Measurements from ENCODE around the gene ELOA. TPM values are rescaled to one million over a fixed set of nuclear protein-coding genes. Genes with fewer than 3 reads are reported as not detected.

Gene ELOA
- total and polyA plus RNA-seq, 2 of the 13 experiments (the other 11 are each of a cell fraction or from before 2014, with no cell fraction given): 14.2 to 28.5 TPM

DNA sequence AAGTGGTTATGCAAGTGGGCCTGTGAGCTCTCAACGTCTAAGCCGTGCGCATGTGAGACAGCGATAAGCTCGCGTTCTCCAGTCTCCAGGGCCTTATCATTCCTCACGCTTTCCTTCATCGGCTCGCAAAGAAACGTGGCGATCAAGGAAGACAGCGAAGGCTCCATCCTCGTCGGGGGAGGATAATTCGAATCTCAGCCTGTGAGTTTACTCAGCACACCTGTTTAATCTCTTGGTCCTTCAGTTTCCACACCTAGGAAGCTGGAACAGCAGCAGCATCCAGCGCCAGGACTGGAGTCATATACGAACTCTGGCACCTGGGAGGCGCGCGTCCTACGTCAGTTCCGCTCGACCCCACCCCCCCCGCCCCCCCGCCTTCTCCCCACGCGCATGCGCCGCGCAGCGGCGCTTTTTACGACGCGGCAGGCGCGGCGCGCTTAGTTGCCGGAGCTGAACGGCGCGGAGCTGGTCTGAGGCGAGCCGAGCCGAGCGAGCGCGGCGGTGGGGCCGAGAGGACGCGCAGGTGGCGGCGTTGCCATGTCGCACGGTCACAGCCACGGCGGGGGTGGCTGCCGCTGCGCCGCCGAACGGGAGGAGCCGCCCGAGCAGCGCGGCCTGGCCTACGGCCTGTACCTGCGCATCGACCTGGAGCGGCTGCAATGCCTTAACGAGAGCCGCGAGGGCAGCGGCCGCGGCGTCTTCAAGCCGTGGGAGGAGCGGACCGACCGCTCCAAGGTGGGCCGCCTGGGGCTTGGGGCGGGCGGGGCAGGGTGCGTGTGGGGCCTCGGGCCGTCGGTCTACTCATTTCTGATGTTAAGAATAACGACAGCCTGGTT, 34.9 kb downstream of the ELOA start, which contains the start of gene PITHD1 (continued):
- TF ChIP-seq TGIF2 (CRISPR knock-in tag; IDR thresholded peaks at IDR 0.05) (peak; percentile 56; the same call in 1 of the 2 replicates), GTF2F1 (IDR thresholded peaks at IDR 0.05; ENCODE audit: low read length) (no peak), MAZ (IDR thresholded peaks at IDR 0.05; ENCODE audit: borderline replicate concordance, low read depth, low read length) (no peak), MAZ (CRISPR knock-in tag; IDR thresholded peaks at IDR 0.05; ENCODE audit: low read depth) (peak; percentile 80), ZSCAN22 (CRISPR knock-in tag; IDR thresholded peaks at IDR 0.05) (no peak), ZNF484 (CRISPR knock-in tag; IDR thresholded peaks at IDR 0.05; ENCODE audit: borderline replicate concordance, low read depth) (no peak), MBNL3 (CRISPR knock-in tag; conservative IDR thresholded peaks at IDR 0.05) (no peak), POLR2AphosphoS5 (IDR thresholded peaks at IDR 0.05; ENCODE audit: low read depth, low read length) (peak; percentile 97), RBM39 (IDR thresholded peaks at IDR 0.05; ENCODE audit: low read depth, low read length, poor library complexity, severe bottlenecking) (no peak), HOXD1 (CRISPR knock-in tag; IDR thresholded peaks at IDR 0.05) (peak; percentile 25; the same call in 1 of the 2 replicates), SRF (IDR thresholded peaks at IDR 0.05; ENCODE audit: low read depth, low read length) (no peak), ZFP36L1 (CRISPR knock-in tag; IDR thresholded peaks at IDR 0.05) (peak; percentile 79), ELF4 (CRISPR knock-in tag; IDR thresholded peaks at IDR 0.05; ENCODE audit: borderline replicate concordance) (no peak), MAFG (CRISPR knock-in tag; IDR thresholded peaks at IDR 0.05) (no peak), SRSF4 (IDR thresholded peaks at IDR 0.05; ENCODE audit: low read depth, low read length, poor library complexity, severe bottlenecking) (no peak)
- TF ChIP-seq, protein P1, sequence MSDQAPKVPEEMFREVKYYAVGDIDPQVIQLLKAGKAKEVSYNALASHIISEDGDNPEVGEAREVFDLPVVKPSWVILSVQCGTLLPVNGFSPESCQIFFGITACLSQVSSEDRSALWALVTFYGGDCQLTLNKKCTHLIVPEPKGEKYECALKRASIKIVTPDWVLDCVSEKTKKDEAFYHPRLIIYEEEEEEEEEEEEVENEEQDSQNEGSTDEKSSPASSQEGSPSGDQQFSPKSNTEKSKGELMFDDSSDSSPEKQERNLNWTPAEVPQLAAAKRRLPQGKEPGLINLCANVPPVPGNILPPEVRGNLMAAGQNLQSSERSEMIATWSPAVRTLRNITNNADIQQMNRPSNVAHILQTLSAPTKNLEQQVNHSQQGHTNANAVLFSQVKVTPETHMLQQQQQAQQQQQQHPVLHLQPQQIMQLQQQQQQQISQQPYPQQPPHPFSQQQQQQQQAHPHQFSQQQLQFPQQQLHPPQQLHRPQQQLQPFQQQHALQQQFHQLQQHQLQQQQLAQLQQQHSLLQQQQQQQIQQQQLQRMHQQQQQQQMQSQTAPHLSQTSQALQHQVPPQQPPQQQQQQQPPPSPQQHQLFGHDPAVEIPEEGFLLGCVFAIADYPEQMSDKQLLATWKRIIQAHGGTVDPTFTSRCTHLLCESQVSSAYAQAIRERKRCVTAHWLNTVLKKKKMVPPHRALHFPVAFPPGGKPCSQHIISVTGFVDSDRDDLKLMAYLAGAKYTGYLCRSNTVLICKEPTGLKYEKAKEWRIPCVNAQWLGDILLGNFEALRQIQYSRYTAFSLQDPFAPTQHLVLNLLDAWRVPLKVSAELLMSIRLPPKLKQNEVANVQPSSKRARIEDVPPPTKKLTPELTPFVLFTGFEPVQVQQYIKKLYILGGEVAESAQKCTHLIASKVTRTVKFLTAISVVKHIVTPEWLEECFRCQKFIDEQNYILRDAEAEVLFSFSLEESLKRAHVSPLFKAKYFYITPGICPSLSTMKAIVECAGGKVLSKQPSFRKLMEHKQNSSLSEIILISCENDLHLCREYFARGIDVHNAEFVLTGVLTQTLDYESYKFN (CRISPR knock-in tag; conservative IDR thresholded peaks at IDR 0.05): no peak
- TF ChIP-seq, protein P2, sequence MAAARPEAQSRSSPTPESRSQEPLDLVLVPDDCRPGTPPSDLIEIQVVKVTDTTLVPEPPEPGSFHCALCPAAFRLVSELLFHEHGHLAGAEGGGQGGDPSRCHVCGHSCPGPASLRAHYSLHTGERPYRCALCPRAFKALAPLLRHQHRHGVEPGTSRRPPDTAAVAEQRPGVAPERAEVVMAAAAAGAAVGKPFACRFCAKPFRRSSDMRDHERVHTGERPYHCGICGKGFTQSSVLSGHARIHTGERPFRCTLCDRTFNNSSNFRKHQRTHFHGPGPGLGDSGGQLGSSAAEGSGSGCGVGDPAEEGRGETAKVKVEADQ (CRISPR knock-in tag; IDR thresholded peaks at IDR 0.05; ENCODE audit: borderline replicate concordance): no peak
- TF ChIP-seq, protein P3, sequence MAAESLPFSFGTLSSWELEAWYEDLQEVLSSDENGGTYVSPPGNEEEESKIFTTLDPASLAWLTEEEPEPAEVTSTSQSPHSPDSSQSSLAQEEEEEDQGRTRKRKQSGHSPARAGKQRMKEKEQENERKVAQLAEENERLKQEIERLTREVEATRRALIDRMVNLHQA (CRISPR knock-in tag; IDR thresholded peaks at IDR 0.05): no peak
- TF ChIP-seq, protein P4, sequence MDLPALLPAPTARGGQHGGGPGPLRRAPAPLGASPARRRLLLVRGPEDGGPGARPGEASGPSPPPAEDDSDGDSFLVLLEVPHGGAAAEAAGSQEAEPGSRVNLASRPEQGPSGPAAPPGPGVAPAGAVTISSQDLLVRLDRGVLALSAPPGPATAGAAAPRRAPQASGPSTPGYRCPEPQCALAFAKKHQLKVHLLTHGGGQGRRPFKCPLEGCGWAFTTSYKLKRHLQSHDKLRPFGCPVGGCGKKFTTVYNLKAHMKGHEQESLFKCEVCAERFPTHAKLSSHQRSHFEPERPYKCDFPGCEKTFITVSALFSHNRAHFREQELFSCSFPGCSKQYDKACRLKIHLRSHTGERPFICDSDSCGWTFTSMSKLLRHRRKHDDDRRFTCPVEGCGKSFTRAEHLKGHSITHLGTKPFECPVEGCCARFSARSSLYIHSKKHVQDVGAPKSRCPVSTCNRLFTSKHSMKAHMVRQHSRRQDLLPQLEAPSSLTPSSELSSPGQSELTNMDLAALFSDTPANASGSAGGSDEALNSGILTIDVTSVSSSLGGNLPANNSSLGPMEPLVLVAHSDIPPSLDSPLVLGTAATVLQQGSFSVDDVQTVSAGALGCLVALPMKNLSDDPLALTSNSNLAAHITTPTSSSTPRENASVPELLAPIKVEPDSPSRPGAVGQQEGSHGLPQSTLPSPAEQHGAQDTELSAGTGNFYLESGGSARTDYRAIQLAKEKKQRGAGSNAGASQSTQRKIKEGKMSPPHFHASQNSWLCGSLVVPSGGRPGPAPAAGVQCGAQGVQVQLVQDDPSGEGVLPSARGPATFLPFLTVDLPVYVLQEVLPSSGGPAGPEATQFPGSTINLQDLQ (CRISPR knock-in tag; IDR thresholded peaks at IDR 0.05): peak; percentile 63; the same call in 1 of the 2 replicates
- TF ChIP-seq, protein P5, sequence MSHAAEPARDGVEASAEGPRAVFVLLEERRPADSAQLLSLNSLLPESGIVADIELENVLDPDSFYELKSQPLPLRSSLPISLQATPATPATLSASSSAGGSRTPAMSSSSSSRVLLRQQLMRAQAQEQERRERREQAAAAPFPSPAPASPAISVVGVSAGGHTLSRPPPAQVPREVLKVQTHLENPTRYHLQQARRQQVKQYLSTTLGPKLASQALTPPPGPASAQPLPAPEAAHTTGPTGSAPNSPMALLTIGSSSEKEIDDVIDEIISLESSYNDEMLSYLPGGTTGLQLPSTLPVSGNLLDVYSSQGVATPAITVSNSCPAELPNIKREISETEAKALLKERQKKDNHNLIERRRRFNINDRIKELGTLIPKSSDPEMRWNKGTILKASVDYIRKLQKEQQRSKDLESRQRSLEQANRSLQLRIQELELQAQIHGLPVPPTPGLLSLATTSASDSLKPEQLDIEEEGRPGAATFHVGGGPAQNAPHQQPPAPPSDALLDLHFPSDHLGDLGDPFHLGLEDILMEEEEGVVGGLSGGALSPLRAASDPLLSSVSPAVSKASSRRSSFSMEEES (CRISPR knock-in tag; IDR thresholded peaks at IDR 0.05): no peak; the same call in 1 of the 2 replicates
